GM19238 (cell line): Measurements from ENCODE around the gene RNF220.
"Not testable (repeated sequence)": the region's sequence is repeated elsewhere in the genome, so short reads cannot be mapped to it uniquely, and the experiment has no call there.

ENCODE experiments used
- DNase-seq: peaks from one replicate; pipeline ENCODE4 v3.0.0; 2011; ENCODE audit warnings: low spot score; ENCODE audit not compliant: insufficient read length

RNF220 gene

DNA sequence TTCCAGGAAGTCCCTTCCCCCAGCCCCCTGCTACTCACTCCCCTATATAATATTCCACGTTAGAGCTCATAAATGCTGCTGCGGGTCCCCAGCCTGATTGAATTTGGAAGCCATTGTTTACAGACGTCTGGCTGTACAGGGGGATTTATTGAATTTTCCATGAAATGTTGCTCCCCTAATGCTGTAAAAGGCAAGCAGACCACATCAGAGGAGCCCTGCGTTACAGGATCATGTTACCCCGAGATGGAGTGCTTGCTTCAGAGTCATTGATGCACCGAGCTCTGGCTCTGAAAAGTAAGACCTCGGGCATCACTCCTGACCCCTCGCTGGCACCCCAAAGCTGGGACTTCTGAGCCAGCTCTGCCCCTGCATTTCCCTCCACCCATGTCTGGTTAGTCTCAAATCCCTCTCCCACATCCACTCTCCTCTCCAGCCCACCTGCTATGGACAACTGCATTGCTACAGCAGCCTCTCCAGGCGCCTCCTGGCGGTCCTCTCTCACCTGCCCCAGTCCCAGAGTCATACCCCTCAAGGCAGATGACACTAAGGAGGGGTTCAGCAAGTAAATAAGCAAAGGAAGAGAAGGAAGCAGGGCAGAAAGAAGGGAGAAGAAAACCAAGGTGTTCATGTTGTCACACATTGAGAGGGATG is 141.5 kb downstream of the RNF220 start:
- no peak for DNase-seq

DNA sequence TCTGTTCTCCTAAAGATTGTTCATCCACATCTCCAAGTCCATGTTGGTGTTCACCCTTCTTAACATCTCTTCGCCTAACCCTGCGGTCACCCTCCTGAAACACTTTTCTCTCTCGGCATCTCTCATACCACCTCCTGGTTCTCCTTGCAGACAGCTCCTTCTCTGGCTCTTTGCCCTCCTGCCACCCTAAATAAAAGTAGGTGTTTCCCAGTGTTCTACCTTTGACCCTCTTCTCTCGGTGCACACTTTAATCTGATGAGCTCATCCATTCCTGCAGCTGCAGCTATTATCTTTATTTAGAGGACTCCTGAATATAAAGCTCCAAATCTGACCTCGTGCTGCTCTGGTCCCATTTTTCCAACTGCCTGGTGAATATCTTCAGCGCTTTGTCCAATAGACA is 142.3 kb downstream of the RNF220 start:
- DNase-seq: no peak

DNA sequence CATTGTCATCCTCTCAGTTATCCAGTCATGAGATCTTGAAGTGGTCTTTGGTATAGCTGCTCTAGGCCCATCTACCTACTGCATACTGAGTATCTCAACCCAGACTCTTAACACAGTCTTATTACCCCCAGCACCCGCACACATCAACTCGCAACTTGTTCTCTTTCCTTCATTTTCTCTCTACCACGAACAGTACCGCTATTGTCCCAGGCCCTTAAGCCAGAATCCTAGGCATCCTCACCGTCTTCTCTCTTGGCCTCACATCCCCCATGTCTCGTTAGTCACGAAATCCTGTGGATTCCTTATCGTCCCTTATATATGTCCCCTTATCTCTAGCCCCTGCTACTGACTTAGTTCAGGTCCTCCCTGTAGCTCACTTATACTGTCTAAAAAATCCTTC is 142.8 kb downstream of the RNF220 start:
- no peak for DNase-seq

DNA sequence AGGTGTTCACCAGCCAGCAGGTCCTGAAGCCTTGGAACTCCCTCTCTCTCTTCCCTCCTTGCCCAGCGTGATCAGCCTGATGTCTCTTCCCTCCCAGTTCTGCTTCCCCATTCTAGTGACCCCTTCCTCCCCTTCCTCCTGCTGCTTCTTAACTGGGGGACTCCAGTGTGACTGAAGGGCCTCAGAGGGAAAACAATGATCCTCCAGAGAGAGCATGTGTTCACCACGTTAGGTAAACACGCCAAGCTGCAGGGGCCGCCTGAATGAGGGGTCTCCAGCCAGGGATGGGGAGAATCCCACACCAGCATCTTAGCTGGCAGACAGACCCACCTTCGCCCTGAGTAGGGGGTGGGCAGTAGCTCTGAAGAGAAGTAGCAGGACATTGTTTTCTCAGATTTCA is 144.5 kb downstream of the RNF220 start:
- no peak for DNase-seq

DNA sequence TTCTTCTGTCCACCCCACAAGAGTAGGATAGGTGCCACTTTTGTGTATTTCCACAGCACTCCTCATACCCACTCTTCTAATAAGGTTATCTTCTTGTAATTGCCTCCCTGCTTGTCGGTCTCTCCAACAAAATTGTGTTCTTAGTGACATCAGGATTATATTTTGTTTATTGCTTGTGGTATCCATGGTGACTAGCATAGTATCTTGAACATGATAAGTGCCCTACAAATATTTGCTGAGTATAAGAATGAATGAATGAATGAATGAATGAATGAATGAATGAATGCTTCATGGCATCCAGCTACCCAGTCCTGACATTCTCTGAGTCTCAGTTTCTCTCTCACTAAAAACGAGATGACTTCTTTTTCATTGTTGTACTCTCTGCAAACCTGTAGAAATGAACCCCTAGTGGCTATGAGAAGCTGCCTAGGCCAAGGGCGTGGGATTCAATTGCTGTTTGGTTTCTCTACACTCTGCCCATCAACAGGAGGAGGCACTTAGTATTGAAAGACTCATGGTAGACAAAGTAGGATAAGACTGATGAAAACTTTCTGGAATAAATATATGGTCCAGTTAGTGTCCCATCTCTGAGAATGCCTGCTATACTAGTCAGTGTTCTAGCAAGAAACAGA is 148.2 kb downstream of the RNF220 start:
- DNase-seq: no peak

DNA sequence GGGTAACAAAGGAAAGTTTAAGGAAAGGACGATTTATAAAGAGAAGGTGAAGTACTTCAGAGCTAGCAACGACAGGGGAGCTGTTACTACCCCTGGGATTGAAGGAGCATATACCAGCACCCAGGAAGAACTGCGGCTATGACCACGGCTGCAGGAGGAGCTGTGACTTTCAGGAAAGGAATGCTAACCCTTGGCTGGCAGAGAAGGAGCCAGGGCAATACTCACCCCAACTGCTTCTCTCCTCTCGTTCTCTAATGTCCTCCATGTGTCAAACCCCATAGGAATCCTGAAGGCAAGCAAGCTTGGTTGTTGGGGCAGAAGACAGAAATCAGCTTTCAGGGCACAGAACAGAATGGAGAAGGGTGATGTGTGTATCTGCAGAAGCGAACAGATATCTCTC is 148.7 kb downstream of the RNF220 start:
- no peak for DNase-seq

DNA sequence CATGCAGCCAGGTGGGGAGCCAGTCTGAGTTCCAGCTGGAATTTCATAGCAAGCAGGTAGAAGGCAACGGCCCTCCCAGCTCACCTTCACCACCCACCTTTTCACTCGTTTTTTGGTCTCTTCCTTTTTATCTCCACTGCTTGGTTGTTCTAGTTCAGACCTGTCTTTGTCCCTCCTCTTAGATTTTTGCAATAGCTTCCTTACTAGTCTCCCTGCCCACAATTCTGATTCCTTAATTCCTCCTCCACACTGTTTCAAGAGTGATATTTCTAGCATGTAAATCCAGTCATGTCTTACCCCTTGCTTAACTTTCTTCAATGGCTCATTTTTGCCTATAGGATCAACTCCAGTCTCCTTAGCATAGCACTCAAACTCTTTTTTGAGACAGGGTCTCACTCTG is 149.7 kb downstream of the RNF220 start:
- DNase-seq: no peak

DNA sequence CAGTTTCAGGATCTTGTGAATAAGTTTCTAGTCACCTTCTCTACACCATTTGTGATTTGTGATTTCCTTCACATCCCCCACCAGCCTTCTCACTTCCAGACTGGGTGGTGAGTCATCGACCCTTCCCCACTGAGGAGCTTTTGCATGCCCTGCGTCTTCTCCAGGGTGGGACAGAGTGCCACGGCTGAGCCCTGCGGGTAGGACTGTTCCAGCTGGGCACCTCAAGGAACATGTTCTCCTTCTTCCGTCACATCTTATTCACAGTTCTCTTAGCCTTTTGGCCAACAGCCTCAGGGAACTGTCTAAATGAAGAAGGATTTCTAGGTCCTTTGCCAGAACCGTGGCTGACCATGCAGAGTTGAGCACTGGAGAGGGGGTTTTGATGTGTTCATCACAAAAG is 152.7 kb downstream of the RNF220 start:
- no peak for DNase-seq

DNA sequence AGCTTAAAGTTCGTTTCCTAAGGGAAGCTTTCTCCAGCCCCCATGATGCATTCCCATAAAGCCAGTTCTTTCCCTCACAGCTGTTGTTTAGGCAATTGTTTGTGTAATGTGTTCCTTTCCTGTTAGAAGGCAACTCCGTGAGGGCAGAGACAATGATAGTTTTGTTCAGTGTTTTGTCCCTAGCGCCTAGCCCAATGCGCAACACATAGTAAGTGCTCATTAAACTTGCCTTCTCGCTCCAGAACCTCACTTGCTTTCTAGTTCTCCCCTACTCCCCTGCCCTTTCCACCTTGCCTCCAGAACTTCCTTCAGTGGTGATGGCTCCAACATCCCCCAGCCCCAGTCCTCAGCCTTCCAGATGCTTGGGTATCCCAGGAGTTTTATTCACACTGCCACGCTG is 153.8 kb downstream of the RNF220 start:
- no peak for DNase-seq

DNA sequence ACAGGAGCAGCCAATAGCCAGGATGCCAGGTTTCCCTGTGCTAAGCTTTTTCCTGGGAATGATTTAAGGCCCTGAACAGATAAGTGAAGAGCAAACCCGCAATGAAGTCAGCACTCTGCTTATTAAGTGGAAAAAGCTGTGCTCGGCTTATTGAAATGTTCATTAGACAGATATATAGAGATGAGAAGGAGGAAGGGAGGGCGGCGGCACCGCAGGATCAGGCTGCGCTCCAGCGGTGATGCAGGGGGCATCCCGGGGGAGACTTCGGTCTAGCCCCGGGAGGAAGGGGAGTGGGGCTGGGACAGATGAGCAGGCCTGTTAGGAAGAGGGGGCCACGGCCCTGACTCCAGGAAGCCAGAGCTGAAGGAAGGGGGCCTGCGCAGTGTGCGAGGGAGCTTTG is 154.3 kb downstream of the RNF220 start:
- no peak for DNase-seq

DNA sequence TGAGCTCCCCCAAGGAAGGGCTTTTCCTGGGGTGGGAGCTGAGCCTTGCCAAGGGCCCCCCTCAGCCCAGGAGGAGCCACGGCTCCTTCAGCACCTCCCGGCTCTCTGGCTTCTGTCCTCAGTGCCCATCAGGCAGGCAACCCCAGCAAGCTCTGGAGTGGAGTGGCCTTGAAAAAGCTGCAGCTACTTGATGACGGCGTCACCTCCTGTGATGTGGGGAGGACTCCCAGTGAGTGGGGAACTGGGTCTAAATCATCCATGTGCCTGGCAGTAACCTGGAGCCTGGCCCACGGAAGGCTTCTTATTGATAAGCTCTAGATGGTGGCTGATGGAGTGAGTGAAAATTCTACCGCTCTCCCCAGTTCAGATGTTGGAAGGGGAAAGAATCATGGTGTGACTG is 154.9 kb downstream of the RNF220 start:
- no peak for DNase-seq

DNA sequence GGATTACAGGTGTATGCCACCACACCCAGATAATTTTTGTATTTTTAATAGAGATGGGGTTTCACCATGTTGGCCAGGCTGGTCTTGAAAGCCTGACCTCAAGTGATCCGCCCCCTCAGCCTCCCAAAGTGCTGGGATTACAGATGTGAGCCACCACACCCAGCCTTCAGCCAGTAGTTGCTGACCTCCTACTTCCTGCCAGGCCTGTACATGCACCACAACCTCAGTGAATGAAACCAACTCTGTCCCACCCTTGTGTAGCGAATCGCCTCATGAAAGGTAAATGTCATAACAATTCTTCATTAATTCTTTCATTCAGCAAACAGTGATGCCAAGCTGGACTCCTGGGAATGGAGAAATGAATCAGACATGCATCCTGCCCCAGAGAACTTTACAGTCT is 155.6 kb downstream of the RNF220 start:
- DNase-seq: not testable (repeated sequence)

DNA sequence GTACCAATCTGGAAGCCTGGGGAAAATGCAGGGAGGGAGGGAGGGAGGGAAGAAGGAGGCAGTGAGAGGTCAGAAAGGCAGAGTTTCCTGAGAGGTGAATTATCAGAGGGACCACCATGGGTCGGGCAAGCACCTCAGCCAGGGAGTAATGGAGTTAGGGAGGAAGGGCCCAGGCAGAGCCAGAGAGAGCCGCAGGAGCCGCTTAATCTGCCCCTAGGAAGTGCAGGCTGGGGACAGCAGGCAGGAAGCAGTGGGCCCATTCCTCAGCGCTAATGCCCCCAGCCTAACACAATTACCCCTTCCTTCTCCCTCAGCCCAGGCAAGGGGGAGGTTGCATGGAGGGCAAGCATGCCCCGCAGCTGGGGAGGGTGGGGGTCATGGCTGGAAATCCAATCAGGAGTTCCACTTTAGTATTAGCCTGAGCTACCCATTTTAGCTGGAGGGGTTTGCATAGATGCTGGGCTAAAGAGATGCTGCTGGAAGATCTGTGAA is 160.2 kb downstream of the RNF220 start:
- DNase-seq: no peak

DNA sequence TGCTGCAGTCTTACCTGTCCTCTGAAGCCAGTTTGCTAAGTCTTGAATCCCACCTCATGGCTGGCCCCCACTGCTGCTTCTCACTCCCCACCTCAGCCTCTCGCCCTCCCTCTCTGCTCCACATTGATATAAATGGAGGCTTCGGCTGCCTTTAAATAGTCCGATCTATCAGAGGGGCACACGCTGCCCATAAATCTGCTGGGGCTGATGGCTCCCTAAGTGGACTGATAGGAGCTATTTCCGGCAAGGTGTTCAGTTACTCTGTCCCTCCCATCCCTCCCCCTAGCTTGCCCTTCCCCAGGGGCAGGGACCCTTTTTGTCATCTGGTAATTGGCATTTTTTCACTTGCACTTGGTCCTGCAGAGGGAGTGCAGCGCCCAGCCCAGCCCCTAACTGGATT is 160.8 kb downstream of the RNF220 start:
- no peak for DNase-seq

DNA sequence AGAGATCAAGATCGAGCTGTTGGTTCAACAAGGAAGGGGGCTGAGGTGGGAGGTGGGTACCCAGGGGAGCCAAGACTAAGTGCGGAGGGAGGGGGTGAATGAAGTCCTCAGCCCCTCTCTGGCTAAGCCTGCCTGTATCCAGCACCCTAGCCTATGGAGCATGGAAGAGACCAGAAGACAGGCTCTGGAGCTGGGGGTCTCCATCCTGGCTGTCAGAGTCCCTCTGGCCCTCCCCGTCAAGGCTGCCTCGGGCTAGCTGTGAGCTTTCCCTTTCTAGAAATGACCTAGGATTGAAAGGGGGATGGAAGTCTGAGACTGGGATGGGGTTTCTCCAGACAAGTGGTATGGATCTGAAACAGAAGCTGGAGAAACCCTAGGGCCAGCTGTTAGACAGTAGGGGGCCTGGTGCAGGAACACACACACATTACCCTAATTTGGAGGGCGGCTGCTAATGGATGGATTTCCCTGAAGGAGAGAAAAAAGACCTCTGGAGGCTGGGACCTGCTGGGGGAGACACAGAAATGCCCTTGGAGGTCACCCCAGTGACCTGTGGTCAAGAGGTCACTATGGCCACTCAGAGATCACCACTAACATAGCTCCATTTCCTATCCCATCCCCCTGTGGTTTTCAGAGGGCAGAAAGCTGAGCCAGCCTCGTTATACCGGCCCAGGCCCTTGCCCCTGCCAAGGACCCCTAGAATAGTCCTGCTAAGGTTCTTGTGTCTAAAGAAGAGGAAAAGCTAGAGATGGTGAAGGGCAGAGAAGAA is 161.4 kb downstream of the RNF220 start:
- DNase-seq: no peak

DNA sequence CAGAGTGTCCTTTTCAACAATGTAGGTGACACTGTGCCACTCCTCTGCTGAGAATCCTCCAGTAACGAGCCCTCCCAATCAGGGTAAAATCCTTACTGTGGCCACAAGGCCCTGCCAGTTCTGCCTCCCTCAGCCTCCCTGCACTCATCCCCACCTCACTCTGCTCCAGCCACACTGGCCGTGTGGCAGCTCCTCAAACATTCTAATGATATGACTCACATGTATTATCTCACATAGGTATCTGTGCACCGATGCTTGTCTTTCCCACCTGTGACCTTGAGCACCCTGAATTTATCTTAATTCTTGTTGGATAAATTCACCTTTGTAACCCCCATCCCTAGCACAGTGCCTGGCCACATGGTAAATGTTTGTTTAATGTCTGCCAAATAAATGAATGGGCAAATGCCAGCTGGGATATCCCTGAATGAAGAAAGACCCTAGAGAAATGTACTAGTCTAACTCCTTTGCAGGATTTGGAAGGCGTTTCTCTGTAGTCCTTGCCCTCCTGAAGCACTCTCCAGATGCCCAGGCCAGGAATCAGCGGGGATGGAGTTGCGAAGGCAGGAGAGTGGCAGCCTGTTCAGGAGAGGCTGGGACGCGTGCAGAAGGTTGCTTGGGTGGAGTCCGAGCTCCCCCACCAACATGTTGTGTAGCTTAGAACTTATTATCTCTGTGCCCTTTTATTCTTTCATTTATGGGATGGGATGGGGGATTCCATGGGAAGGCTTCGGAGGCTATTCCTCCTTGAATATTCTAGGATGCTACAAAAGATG is 163.3 kb downstream of the RNF220 start:
- no peak for DNase-seq

DNA sequence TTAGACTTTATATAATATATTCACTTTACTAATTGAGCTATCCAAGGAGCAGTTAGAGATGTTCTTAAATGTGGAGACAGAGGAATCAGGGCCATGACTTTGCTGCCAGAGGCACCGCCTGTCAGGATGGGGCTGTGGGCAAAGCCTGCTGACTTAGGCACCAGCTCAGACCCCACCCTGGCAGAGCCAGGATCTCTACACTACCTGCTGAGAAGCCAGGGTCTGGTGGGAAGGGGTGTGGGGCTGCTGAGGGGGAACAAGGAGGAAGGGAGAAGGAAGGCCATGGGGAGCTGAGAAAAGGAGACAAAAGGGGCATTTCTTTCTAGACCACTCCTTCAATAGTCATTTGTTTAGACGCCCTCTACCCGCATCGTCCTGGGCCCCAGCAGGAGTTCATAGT is 164.4 kb downstream of the RNF220 start:
- no peak for DNase-seq

DNA sequence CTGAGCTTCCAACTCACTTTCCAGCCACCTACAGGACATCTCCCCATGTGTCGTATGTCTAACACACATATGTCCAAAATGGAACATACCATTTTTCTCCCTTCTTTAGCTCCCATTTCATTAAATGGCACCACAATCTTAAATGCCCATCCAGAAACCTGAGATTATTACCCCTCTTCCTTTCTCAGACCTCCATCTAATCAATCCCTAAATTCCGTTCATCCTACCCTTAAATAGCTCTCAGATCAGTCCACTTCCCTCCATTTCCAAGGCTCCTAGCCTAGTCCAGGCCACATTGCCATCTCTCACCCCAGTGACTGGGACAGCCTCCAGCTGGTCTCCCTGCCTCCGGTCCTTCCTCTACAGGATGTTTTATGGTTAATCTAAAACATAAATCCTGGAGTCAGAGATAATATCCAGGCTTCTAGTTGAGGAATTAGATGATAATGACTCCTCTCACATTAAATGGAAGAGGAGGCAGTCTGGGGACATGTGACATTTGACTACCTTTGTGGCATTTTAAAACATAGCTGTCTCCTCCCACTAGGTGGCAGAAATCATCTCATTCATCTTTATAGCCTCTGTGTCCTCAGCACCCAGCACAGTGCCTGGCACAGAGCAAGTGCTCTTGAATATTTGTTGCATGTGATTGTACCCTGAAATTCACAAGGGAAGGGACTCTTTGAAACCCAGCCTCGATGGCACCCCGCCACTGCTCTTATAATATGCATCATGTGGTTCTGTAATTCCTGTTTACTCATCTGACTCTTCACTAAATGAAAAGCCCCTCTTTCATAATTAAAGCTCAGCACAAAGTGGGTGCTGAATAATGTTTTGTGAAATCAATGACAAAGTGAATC is 166.9 kb downstream of the RNF220 start:
- peak; percentile 32 for DNase-seq

DNA sequence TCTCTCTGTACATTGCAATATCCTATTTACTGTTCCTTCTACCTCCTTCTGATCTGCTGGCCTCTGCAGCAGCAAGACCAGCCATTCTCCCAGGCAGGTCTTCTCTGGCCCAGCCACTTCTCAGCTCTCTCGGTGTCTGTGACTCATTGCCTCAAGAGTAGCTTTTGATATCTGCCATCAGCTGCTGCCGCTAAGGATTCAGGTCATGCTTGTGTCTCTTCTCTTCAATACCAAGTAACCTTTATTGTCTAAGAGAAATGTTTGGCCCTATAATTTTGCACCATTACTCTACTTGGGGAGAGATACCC is 167.5 kb downstream of the RNF220 start:
- no peak for DNase-seq

DNA sequence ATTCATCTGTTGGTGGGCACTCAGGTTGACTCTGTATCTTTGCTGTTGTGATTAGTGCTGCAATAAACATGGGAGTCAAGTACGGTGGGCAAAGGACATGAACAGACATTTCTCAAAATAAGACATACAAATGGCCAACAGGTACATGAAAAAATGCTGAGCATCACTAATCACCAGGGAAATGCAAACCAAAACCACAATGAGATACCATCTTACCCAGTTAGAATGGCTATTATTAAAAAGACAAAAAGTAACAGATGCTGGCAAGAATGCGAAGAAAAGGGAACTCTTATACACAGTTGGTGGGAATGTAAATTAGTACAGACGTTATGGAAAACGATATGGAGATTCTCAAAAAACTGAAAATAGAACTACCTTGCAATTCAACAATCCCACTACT is 170.3 kb downstream of the RNF220 start:
- DNase-seq: no peak
